Liver (tissue), 9 donors: Measurements from ENCODE around the gene CITED4. TPM values are rescaled to one million over a fixed set of nuclear protein-coding genes. Genes with fewer than 3 reads are reported as not detected.

Source experiments
- DNase-seq: peaks from one replicate; pipeline ENCODE4 v3.0.0-alpha.2; 2017; ENCODE audit warnings: low spot score
- H3K27ac ChIP-seq, 2 donors: one replicate each; pipeline ENCODE4 v1.7.0; 2013; ENCODE audit warnings: inconsistent platforms in 2 of 2, low read length in 2 of 2, control low read depth in 1 of 2, low read depth in 1 of 2, mild to moderate bottlenecking in 1 of 2
- H3K27me3 ChIP-seq, 4 donors: one replicate each; pipeline versions ENCODE4 v1.6.1 to v1.7.0; 2013; ENCODE audit warnings: low read length in 3 of 4, inconsistent platforms in 1 of 4, mild to moderate bottlenecking in 1 of 4, moderate library complexity in 1 of 4; ENCODE audit not compliant: control insufficient read depth in 4 of 4, insufficient read depth in 4 of 4
- H3K36me3 ChIP-seq, 4 donors: one replicate each; pipeline versions ENCODE4 v1.6.1 to v1.7.0; 2013; ENCODE audit warnings: low read length in 3 of 4, mild to moderate bottlenecking in 3 of 4, low read depth in 1 of 4, moderate library complexity in 1 of 4; ENCODE audit not compliant: control insufficient read depth in 4 of 4, insufficient read depth in 3 of 4
- H3K4me1 ChIP-seq, 4 donors: one replicate each; pipeline versions ENCODE4 v1.6.1 to v1.7.0; 2013; ENCODE audit warnings: low read length in 3 of 4, mild to moderate bottlenecking in 3 of 4, moderate library complexity in 1 of 4; ENCODE audit not compliant: control insufficient read depth in 4 of 4, insufficient read depth in 4 of 4
- H3K4me3 ChIP-seq, 3 donors: one replicate each; pipeline versions ENCODE4 v1.6.1 to v1.7.0; 2013; ENCODE audit warnings: low read length in 3 of 3, control low read depth in 1 of 3, low read depth in 1 of 3, mild to moderate bottlenecking in 1 of 3
- H3K9ac ChIP-seq, 2 donors: one replicate each; pipeline ENCODE4 v1.7.0; 2013; ENCODE audit warnings: low read length in 2 of 2, mild to moderate bottlenecking in 2 of 2, moderate library complexity in 2 of 2, control low read depth in 1 of 2, low read depth in 1 of 2
- H3K9me3 ChIP-seq, 4 donors: one replicate each; pipeline versions ENCODE4 v1.6.1 to v1.7.0; 2013; ENCODE audit warnings: low read length in 3 of 4; ENCODE audit not compliant: control insufficient read depth in 4 of 4
- ATF3 ChIP-seq: IDR thresholded peaks from 2 replicates; pipeline ENCODE4 v1.6.1; 2016; ENCODE audit warnings: antibody characterized with exemption
- CTCF ChIP-seq: fragments of 150-350 bp; IDR thresholded peaks from 2 replicates; pipeline ENCODE4 v1.5.1; 2017; ENCODE audit warnings: improper control_type of control experiment, low read depth, low read length; ENCODE audit not compliant: missing input control
- EGR1 ChIP-seq, 2 donors: IDR thresholded peaks; 2 replicates each; pipeline ENCODE4 v1.6.1; 2016 to 2018; ENCODE audit warnings: antibody characterized with exemption in 2 of 2, low read depth in 2 of 2
- HNF4G ChIP-seq: IDR thresholded peaks from 2 replicates; pipeline ENCODE4 v1.6.1; 2016; ENCODE audit warnings: antibody characterized with exemption
- MAX ChIP-seq: IDR thresholded peaks from 2 replicates; pipeline ENCODE4 v1.6.1; 2016; ENCODE audit warnings: antibody characterized with exemption
- NR2F2 ChIP-seq: IDR thresholded peaks from 2 replicates; pipeline ENCODE4 v1.6.1; 2016; ENCODE audit warnings: antibody characterized with exemption
- RAD21 ChIP-seq, 2 donors: IDR thresholded peaks; 2 replicates each; pipeline ENCODE4 v1.6.1; 2016; ENCODE audit warnings: antibody characterized with exemption in 2 of 2, mild to moderate bottlenecking in 2 of 2
- REST ChIP-seq: IDR thresholded peaks from 2 replicates; pipeline ENCODE4 v1.6.1; 2016; ENCODE audit warnings: antibody characterized with exemption, mild to moderate bottlenecking
- RXRA ChIP-seq, 2 donors: IDR thresholded peaks; 2 replicates each; pipeline ENCODE4 v1.6.1; 2017 to 2018; ENCODE audit warnings: antibody characterized with exemption in 2 of 2, mild to moderate bottlenecking in 1 of 2
- SP1 ChIP-seq: IDR thresholded peaks from 2 replicates; pipeline ENCODE4 v1.6.1; 2018; ENCODE audit warnings: antibody characterized with exemption, mild to moderate bottlenecking
- TAF1 ChIP-seq: conservative IDR thresholded peaks from 2 replicates; pipeline ENCODE4 v1.6.1; 2016; ENCODE audit warnings: antibody characterized with exemption, mild to moderate bottlenecking
- YY1 ChIP-seq: IDR thresholded peaks from 2 replicates; pipeline ENCODE4 v1.6.1; 2016; ENCODE audit warnings: antibody characterized with exemption, mild to moderate bottlenecking
- WGBS: extraction: QIAGEN DNeasy Blood & Tissue Kit; methylation state at CpG from one replicate; pipeline ENCODE4 v1.1.7; 2013; 5-methylcytosine and 5-hydroxymethylcytosine counted together
- polyA plus RNA-seq, 2 donors: library from polyadenylated mRNA; stranded (reverse) in 1 of 2; unstranded in 1 of 2; fragments of 200-250 nt in 1 of 2; fragments of >200 nt in 1 of 2; fragmentation: Nextera tagmentation in 1 of 2; extraction: Ambion mirVana in 1 of 2; gene quantifications; one replicate each; pipeline versions ENCODE4 v1.2.1 to v1.2.3, GENCODE V29; 2013 to 2015
- total RNA-seq, 2 donors: library from RNA; depleted of rRNA; stranded (reverse); fragments of >200 nt; gene quantifications; one replicate each; pipeline ENCODE4 v1.2.3, GENCODE V29; 2014
- donor health status: healthy.
- donor health status: healthy.
- donor health status: healthy.
- donor health status: healthy.
- donor health status: healthy.

Gene CITED4
- total and polyA plus RNA-seq, 4 donors: 1.4 to 9.9 (median 5.2) TPM

GRCh38 chr1:40817791-40818263, 44.3 kb downstream of the CITED4 start:
- Histone ChIP-seq H3K27me3 (no peaks in the 10 kb centered on the region), H3K9me3 (no peaks in the 10 kb centered on the region), H3K27ac (no peak overlapping the region), H3K4me1 (peaks cover 4 to 20% (median 12%) of the 10 kb centered on the region in 4 donors), H3K9ac (no peak overlapping the region), H3K36me3 (no peaks in the 10 kb centered on the region), H3K4me3 (no peak overlapping the region)
- 60% methylated on average over 19 of the region's 19 CpGs for WGBS
- TF ChIP-seq REST (no peak), RAD21 (IDR thresholded peaks at IDR 0.05) (no peak), YY1 (no peak), ATF3 (no peak), SP1 (no peak), CTCF (no peak), EGR1 (IDR thresholded peaks at IDR 0.05; ENCODE audit: low read depth in 2 of 2) (no peak), TAF1 (no peak), MAX (no peak), NR2F2 (no peak), HNF4G (no peak), RXRA (IDR thresholded peaks at IDR 0.05) (no peak)
- DNase-seq: no peak

- H3K9ac ChIP-seq: no peak overlapping the region
- H3K27ac ChIP-seq: no peak overlapping the region
- no peaks in the 10 kb centered on the region for H3K36me3 ChIP-seq
- WGBS: 70% methylated on average over 9 of the region's 9 CpGs
- no peak for TF ChIP-seq YY1
- no peak for TF ChIP-seq RXRA (IDR thresholded peaks at IDR 0.05)
- no peak for TF ChIP-seq HNF4G
- TF ChIP-seq RAD21 (IDR thresholded peaks at IDR 0.05): no peak
- no peak overlapping the region for H3K4me3 ChIP-seq
- DNase-seq: no peak
- H3K9me3 ChIP-seq: no peaks in the 10 kb centered on the region
- H3K27me3 ChIP-seq: no peaks in the 10 kb centered on the region
- H3K4me1 ChIP-seq: peaks cover 4 to 16% (median 10%) of the 10 kb centered on the region in 4 donors
These were observed 46.7 kb downstream of the CITED4 start for GRCh38 chr1:40815420-40815819.

Other genes with a start within 250 kb of the CITED4 start
- gene RIMS3, start 196.7 kb downstream of the CITED4 start, total RNA-seq: 1 to 10 TPM; 1.0 to 2.2 TPM
- gene RIMS3, start 196.7 kb downstream of the CITED4 start, polyA plus RNA-seq: under 1 TPM; 0.22 to 0.53 TPM
- 10 to 100 TPM; 27.4 to 28.1 TPM for gene NFYC, start 170.7 kb downstream of the CITED4 start, total RNA-seq
- gene NFYC, start 170.7 kb downstream of the CITED4 start, polyA plus RNA-seq: 10 to 100 TPM; 18.3 to 26.3 TPM
- gene KCNQ4, start 78.6 kb downstream of the CITED4 start, total RNA-seq: 1 to 10 TPM in 1 of 2 donors, under 1 TPM in 1; 0.33 to 2.1 TPM
- gene KCNQ4, start 78.6 kb downstream of the CITED4 start, polyA plus RNA-seq: under 1 TPM; 0.10 to 0.20 TPM
- gene CTPS1, start 117.3 kb upstream of the CITED4 start, total RNA-seq: 10 to 100 TPM; 13.6 to 46.9 TPM
- gene CTPS1, start 117.3 kb upstream of the CITED4 start, polyA plus RNA-seq: 10 to 100 TPM; 14.6 to 25.0 TPM
- under 1 TPM; 0.09 to 0.67 TPM for gene SLFNL1, start 159.4 kb upstream of the CITED4 start, total RNA-seq
- gene SLFNL1, start 159.4 kb upstream of the CITED4 start, polyA plus RNA-seq: under 1 TPM; 0.02 to 0.68 TPM